OCI-M2 (cell line): ENCODE data around the gene PAIP2.
"Not testable (repeated sequence)": the region's sequence is repeated elsewhere in the genome, so short reads cannot be mapped to it uniquely, and the experiment has no call there.

Experiments
- DNase-seq: peaks from one replicate; lab custom pipeline; 2025; ENCODE audit not compliant: unreplicated experiment; lab: John Stamatoyannopoulos, UW

PAIP2 gene

GRCh38 chr5:139409116-139409515 lies 67.5 kb downstream of the PAIP2 start:
- not testable (repeated sequence) for DNase-seq

- DNase-seq, result no peak
These were observed 68.7 kb downstream of the PAIP2 start for GRCh38 chr5:139410121-139410992.

GRCh38 chr5:139410993-139411828 lies 69.6 kb downstream of the PAIP2 start:
- DNase-seq, result no peak

- DNase-seq, result no peak
These were observed 71.5 kb downstream of the PAIP2 start for GRCh38 chr5:139413153-139413552.

- DNase-seq, result no peak
These were observed 72.3 kb downstream of the PAIP2 start for GRCh38 chr5:139413963-139414362.

GRCh38 chr5:139414581-139415130 lies 73.0 kb downstream of the PAIP2 start:
- no peak for DNase-seq

GRCh38 chr5:139415221-139415861 lies 73.7 kb downstream of the PAIP2 start:
- no peak for DNase-seq

GRCh38 chr5:139415869-139416268 lies 74.2 kb downstream of the PAIP2 start:
- no peak for DNase-seq

GRCh38 chr5:139416651-139417050 lies 75.0 kb downstream of the PAIP2 start:
- no peak for DNase-seq

GRCh38 chr5:139417214-139417613 lies 75.6 kb downstream of the PAIP2 start:
- DNase-seq, result no peak

GRCh38 chr5:139418793-139419192 lies 77.1 kb downstream of the PAIP2 start:
- no peak for DNase-seq
